Stimulated activated CD8-positive, alpha-beta memory T cell treated with anti-CD3 and anti-CD28 coated beads, Interleukin-12 subunit alpha, Interleukin-12 subunit beta, amount 100 ng/mL, for 24 hours (primary cell): ENCODE data around the gene TNFRSF21.

Experiments
- DNase-seq: peaks from one replicate; pipeline ENCODE4 v3.0.0-alpha.2; 2020; ENCODE audit errors: extremely low read depth

Gene TNFRSF21

DNA sequence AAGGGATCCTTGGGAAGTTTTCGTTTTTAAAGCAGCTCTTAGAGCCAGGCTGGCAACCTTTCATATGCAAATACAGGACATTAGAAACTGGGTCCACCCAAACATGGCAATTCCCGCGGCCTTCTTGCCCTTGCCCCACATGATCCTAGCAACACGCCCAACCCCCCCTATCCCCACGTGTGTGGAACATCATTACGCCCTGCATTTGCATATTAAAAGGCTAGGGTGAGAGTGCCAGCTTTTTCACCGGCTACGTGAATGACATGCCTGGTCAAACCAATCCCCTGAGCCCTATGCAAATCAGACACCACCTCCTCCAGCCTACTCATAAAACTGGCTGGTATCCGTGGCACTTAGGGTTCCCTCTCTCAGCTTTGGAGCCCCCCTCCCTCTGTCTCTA, 88.1 kb downstream of the TNFRSF21 start:
- no peak for DNase-seq

DNA sequence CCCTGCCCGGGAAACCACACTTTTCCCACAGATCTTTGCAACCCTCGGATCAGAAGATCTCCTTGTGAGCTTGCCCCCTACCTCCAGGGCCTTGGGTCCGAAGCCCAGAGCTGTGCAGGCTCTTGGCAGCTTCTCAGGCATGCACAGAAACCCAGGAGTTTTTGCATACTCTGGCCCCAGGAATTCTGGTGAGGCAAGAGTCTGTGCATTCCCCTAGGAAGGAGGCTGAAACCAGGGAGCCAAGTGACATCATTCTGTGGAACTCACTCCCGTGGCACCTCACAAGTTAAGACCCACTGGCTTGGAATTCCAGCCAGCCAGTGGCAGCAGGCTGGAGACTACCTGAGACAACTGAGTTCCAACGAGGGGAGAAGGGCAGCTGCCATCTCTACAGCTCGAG, 100.1 kb downstream of the TNFRSF21 start:
- DNase-seq: no peak

DNA sequence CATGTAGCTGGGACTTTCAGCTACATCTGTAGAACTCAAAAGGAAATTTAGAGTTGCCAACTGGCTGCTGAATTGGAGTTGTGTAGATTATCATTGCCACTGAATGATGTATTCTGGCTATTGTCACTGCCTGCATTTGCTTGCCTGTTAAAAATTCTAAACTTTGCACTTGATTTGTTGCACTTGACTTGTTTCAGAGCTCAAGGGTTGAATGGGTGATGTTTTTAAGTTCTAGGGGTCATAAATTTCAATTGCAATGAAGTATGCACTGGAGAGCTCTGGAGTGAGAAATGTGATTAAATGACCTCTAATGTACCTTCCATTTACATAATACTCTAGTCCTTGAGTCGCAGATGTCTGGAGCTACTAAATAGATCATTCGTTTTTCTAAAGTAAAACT, 102.4 kb downstream of the TNFRSF21 start:
- DNase-seq: no peak

DNA sequence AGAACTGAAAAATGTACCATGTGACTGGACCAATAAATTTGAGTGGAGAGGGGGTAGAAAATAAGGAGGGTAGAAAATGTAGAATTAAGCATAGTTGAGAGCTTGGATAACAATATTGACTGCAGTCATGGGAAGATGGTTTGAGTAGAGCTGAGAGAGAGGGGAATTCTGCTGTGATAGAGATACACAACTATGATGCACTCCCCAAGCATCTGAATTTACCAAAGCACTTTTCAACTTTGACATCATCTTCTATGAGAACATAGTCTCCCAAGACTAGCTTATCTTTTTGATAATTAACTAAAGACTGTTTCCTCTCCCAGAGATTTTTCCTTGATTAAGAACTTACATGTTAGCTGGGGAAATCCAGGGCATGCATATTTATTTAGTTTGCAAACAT, 103.1 kb downstream of the TNFRSF21 start:
- no peak for DNase-seq

DNA sequence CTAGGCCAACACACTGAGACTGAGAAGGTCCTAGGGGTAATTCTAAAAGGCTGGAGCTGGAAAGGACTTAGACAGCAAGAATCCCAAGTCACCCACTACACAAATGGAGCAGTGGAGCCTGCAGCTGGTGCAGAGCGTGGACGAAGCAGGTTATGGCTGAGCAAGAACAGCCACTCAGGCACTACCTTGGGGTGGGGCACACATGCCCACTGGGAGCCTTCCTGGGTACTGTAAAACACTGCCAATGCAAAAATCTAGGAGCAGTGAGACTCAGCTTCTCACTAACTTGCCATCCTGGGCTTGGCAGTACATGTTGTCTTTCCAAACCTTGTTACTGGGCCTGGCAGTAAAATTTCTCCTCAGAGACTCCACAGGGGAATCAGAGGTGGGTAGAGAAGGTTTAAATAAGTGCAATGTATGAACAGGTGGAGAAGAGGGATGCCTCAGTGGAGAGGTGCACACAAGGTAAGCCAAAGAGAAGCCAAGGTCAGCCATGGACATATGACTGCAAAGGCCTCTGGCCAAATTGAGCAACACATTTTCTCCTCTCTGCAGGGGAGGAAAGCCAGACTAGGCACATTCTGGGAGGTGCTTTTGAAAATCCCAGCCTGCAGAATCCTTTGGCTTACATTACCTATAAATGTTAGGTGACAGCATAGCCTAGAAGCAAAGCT, 105.6 kb downstream of the TNFRSF21 start:
- no peak for DNase-seq

DNA sequence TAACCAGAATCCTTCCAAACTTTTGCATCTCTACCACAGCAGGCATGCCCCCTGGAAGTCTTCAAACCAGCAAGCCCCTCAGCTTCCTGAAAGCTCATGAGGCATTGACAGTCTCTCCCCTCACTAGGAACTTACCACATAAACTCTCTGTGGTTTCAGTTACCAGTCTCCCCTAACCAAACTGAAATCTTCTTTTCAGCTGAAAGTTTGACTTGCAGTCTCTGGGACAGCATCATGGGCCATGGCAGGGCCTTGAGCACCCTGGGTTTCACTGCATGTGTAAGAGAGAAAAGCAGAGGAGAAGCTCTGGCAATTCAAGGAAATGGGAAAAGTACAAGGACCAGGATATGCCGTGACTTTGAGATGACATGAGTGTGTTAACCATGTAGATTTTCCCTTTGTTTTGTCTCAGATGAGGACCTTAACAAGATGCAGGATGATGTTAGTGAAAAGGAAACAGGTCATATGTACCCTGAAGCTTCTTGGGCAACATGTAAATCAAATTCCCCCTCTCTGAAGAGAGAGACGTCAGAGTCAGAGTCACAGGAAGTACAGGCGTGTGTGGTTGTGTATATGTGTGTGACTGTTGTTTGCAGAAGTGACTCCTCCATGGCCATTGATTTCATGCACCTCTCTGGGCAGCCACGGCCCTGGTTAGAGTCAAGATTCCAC, 106.3 kb downstream of the TNFRSF21 start:
- no peak for DNase-seq

DNA sequence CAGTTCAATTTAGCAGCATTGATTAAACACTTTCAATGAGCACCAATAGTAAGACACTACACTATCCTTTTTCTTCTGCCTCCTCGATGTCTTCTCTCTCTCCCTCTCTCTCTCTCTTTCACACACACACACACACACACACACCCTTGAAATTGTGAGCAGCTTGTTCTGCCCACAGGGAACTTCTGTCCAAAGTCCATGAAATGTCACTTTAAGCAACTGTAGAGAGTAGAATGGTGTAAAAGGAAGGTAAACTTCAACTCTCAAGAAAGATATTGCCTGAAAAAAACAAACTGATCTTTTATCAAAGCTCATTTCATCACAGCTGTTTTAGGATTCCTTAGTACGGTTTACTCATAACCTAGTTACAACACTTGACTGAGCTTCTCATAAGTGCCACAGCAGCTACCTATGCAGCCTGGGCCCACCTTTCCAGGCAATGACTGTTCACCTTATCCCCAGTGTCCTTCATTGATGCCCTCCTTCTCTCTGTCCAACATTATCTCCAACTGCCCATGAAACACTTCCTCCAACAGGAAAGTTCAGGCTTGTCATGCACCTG, 107.0 kb downstream of the TNFRSF21 start:
- no peak for DNase-seq

DNA sequence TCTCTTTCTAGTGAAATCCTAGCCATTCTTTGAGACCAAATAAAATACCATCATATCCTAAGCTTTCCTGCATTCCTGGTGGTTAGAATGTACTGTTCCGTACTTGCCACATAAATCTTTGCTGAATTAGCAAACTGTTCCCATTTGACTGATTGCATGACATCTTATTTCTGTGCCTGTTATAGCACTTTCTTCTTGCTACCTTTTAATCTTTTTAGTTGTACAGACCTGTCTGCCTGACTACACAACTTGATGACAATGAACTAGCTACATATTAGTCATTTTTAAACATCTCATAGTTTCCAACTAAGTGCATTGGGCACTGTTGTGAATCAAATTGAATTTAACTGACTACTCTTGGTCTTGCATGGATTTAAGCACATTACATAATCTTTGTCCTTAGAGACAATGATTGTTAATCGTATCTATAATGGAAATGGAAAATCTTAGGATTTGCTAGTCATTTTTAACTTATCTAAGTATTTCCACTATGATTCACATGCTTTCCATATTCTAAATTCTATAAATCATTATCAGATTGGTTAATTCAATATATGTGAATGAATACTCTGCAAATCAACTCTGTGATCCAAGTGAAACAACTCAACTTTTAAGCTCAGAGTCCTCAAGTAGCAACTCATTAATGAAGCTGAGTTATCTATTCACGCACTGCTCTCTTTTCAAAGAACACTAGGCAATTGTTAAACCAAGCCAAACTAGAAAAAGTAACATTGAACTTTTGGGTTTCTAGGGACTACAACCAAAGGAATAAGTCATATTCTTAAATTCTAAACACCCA, 109.0 kb downstream of the TNFRSF21 start:
- DNase-seq: no peak

DNA sequence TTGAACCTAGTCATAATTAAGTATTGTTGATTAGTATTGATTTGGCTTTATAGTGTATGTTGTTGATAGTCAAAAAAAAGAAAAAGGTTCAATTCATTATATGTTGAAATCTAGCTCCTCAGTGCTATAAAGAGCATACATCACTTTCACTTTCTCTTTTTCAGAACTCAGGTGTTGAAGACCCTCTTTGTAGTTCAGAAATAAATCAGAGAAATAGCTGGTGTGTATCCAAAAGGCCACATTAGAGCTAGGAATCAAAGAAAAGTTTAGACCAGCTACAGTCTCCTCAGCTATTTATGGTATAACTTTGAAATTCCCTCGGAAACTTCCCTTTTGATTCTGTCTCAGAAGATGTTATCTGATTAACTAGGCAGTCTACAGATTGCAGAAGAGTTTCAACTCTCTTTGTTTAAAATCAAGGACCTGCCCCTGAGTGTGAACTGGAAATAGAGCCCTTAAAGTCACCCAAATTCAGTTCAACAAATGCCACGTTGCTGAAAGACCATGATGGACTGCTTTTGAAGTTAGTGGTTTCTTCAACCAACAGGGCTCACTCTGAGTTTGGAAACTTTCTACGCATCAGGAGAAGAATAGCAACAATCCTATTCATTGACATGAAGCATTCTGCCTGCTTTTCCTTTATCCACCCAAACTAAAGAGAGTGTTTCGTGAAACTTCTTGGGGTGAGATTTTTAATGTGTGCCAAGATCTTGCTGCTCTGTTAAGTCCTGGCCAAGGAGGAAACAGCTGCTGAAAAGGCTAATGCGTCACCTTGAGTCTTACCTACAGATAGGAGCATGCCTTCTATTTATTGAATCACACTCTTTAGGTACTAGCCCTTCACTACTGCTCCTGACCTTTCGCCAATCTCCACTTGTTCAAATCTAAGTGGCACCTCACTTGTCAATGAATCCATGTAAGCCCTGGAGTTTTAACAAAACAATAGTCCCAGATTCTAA, 111.7 kb downstream of the TNFRSF21 start:
- DNase-seq: no peak

DNA sequence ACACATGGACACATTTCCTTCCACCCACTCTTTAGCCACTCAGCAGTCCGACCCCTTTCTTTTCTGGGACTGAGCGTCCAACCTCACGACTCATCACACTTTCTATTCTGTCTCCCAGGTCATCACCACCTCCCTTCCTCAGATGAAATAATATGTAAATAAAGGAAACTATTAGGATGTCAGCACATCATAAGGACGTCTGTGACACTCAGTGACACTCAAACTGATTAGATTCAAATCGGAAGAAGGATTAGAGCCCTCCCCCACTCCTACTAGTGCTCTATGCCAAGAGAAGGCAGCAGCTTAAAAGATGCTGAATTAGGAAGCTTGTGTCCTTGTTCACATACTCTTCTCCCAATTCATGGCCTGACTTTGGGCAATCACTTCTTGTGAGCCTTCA, 113.6 kb downstream of the TNFRSF21 start:
- DNase-seq: no peak

DNA sequence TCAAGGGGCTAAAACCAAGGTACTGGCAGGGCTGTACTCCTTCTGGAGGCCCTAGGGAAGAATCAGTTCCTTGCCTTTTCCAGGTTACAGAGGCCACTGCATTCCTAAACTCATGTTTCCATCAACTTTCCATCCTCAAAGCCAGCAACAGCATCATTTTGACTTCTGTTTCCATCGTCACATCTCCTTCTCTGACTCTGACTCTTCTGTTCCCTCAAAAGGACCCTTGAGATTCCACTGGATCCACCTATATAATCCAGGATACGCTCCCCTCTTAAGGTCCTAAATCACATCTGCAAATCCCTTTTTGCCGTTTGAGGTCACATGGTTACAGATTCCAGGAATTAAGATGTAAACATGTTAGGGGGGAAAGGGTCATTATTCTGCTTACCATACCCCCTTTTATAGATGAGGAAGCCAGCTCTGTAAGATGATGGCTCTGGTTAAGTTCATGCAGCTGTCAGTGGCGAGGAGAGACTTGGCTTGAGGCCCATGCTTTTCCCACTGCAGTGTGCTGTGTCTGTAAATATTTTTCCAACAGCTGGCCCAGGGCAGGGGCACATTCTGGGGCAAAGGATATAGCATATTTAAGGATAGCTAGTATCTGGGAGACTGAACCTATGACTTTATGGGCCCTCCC, 114.6 kb downstream of the TNFRSF21 start:
- DNase-seq: no peak

DNA sequence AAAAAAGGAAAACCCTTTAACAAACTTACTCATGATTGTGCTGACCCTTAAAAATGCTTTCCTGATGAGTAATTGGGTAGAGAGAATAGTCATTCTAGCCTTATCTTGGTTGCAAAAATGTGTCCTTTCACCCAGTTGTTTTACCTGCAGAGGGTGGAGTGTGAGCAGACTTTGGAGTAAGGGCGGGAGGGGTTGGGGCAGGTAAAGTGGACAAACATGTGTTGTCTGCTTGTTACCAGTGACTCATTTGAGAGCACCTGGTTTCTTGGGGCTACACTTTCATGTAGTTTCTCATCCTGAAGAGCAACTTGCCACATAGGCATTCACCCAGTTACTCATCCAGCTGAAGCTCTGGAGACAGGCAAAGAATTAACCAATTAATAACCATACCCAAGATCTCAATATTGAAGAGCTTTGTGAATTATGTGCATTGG, 121.1 kb downstream of the TNFRSF21 start:
- DNase-seq: no peak

DNA sequence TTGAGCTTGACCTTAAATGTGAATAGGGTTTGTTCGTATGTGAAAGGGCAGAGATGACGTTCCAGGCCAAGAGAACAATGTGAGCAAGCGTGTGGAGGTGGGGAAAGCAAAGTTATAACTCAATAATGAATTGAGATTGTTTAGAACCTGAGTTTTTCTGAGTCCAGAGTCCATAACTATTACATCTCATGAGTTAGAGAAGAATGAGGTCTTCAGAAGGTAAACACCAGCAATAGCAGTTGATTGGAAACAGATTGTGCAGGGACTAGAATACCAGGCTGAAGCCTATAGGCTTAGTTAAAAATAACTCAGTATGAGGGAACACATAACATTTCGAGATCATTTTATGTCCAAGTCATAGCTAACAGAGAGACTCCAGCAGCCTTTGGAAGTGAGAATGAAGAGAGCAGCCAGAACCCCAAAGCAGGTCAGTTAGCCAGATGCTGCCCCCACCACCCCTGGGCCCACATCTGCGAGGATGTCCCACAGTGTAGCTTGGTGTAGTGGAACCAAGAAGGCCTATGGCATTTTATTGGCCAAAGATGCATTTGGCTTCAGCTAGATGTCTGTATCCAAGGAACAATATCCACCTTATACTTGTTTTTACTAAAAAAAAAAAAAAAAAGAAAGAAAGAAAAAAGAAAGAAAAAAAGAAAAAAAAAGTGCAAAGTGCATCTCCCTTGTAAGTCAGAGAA, 121.7 kb downstream of the TNFRSF21 start:
- DNase-seq: no peak

DNA sequence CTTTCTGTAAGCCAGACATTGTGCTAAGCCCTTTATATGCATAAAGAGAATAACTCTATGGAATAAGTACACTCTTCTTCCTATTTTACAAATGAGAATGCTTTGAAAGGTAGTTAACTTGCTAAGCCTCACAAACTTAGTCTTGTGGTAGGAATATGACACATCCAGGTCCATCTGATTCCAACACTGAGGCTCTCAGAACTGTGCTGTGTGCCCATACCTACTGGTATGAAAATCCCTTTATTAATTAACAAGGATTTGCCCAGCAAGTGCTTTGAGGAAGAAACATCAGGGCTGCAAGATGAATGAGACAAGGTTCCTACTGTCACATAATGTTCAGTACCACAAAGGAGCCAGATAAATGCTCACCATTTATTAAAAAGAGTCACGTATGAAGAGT, 122.6 kb downstream of the TNFRSF21 start:
- DNase-seq: no peak

DNA sequence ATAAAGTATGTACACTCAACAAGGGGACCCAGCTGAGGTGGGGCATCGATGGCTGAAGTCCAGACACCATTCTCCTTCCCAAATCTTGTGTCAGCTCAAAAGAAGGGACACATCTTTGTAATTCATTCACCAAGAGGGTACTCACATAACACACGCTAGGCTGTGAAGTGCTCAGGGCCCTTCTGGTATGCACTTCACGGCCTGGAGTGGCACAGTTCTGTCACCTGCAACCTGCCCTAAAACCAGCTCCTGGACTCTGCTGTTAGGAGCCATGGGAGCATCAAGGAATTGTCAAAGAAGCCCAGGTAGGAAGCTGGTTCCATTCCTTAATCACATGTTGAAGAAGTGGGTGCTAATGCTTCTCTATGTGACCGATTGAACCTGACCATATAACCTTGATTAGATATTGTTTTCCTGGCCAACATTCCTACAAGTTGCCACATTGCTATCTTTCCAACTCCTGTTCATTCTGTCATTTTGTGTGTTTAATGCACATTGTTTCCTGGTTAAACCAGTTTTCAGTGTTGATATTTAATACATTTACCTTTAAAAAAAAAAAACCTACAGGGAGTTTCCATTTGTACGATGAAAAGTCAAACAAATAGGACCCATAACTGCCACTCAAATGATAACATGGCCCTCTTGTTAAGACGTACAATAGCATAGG, 127.3 kb downstream of the TNFRSF21 start:
- no peak for DNase-seq

DNA sequence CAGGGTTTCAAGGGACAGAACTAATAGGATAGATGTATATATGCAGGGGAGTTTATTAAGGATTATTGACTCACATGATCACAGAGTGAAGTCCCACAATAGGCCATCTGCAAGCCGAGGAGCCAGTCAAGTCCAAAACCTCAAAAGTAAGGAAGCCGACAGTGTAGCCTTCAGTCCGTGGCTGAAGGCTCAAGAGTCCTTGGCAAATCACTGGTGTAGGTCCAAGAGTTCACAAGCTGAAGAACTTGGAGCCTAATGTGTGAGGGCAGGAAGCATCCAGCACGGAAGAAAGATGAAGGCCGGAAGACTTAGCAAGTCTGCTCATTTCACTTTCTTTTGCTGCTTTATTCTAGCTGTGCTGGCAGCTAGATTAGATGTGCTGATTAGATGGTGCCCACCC, 128.0 kb downstream of the TNFRSF21 start:
- no peak for DNase-seq
